ENCODE results near the gene ACO2.

Gene ACO2

DNA sequence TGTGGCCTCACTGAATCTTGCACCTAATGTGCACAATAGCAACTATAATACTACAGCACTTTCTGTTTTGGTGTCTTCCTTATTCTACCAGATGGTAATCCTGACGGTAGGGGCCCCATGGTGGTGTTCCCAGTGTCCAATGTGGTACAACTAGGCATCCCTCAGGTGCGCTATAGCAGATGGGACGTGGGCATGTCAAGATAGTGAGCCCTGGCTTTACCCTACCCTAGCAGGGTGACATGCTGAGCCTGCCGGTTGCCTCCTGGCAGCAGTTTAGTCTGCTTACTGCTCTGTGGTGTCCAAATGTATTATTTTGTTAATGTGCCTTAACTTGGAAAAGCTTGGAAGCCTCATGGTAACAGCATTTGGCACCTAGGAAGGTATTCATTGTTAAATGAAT is 19.2 kb downstream of the ACO2 start:
- DNase-seq (ENCODE audit: low read depth in 2 of 3, low spot score in 2 of 3): no peak

DNA sequence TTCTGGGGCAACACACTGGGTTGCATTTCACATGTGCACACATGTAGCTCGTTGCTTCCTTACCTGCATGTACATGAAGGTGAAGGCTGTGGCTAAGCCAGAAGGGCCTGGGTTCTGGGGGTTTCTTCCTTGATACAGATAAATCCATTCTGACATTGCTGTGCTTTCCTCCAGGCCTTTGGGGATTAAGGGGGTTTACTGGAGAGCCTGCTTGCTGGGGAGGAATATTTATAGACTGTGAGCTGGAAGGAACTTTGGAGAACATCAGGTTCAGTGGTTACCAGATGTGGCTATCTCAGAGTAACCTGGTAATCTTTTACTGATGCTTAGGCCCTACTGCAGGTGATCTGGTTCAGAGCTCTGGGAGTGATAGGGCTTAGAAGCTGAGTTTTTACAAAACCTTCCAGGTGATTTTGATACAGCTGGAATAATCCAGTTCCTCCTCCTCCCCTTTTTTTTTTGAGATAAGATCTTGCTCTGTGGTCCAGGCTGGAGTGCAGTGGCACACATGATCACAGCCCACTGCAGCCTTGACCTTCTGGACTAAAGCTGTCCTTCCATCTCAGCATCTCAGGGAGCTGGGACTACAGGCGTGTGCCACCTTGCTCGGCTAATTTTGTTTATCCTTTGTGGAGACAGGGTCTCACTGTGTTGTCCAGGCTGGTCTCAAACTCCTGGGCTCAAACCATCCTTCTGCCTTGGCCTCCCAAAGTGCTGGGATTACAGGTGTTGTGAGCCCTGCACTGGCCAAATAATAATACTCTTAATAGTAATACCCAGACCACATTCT is 19.9 kb downstream of the ACO2 start:
- no peak for DNase-seq (ENCODE audit: low read depth in 2 of 3, low spot score in 2 of 3)

DNA sequence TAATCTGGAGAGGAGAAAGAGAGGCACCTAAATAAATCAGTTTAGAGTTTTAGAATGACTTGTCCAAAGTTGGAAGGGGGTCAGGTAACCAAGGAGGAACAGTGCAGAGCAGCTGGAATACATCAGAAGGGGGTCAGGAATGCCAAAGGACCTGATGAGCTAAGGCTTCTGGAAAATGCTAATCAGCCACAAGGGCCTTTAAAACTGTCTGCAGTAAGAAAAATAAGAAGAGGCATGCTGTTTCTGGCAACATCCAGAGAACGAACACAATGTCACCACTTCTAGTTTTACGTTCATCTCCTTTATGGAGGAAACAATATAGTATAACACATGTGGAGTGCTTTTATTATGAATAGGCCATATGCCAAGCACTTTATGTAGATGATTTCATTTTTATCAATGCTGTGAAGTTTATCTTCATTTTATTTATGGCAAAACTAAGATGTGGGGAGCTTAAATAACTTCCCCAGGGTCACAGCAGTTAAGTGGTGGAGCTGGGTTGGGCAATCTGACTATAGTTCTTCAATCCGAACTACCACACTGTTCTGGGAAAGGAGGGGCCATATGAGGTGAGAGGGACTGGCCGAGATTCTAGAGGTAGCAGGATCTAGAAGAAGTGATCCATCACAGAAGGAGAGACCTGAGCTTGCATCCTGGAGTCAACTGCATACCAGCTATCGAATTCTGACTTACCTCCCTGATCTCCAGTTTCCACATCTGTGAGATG is 22.6 kb downstream of the ACO2 start:
- no peak for DNase-seq (ENCODE audit: low read depth in 2 of 3, low spot score in 2 of 3)

DNA sequence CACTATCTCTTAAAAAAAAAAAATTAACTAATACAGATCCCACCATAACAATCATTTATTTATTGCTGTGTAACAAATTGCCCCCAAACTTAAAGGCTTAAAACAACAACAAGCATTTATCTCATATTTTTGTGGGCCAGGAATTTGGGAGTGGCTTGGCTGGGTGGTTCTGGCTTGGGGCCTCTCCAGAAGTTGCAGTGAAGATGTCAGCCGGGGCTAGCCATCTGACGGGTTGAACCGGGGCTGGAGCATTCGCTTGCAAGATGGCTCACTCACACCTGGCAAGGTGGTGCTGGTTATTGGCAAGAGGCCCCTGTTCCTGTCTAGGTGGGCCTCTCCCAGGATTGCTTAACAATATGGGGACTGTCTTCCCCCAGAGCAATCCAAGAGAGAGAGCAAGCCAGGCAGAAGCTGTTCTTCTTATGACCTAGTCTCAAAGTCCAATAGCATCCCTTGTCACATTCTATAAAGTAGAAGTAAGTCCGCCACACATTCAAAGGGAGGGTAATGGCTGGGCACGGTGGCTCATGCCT is 29.5 kb downstream of the ACO2 start:
- no peak for DNase-seq (ENCODE audit: low read depth in 2 of 3, low spot score in 2 of 3)

- DNase-seq (ENCODE audit: low read depth in 2 of 3, low spot score in 2 of 3): no peak
Observed at GRCh38 chr22:41499624-41500280, 30.8 kb downstream of the ACO2 start.

DNA sequence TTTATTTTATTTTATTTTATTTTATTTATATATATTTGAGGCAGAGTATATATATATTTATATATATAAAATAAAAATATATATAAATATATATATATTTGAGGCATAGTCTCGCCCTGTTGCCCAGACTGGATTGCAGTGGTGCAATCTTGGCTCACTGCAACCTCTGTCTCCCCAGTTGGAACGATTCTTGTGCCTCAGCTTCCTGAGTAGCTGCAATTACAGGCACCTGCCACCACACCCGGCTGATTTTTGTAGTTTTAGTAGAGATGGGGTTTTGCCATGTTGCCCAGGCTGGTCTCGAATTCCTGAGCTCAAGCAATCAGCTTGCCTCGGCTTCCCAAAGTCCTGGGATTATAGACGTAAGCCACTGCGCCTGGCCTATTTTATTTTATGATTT is 31.4 kb downstream of the ACO2 start:
- DNase-seq (ENCODE audit: low read depth in 2 of 3, low spot score in 2 of 3): no peak

- DNase-seq (ENCODE audit: low read depth in 2 of 3, low spot score in 2 of 3): no peak
Observed at GRCh38 chr22:41501209-41501608, 32.3 kb downstream of the ACO2 start.

DNA sequence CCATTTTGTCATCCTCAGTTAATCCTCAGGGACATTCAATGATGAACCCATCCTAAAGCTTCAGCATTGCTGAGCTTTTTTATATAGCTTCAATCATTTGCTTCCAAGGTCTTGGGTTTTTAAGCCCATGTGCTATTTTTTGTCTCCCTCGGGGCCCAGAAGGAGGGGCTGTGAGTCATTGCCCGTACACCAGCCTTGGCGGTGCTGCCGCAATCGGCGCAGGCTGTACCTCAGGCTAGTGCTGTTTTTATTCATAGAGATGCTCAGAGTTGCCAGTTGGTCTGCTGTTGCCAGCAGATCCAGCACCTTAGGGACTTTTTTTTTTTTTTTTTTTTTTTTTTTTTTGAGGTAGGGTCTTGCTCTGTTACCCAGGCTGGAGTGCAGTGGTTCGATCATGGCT is 35.5 kb downstream of the ACO2 start:
- DNase-seq (ENCODE audit: low read depth in 2 of 3, low spot score in 2 of 3): no peak

GRCh38 chr22:41504816-41505215 is 35.9 kb downstream of the ACO2 start:
- DNase-seq (ENCODE audit: low read depth in 2 of 3, low spot score in 2 of 3): no peak

GRCh38 chr22:41505511-41506220 is 36.7 kb downstream of the ACO2 start:
- DNase-seq (ENCODE audit: low read depth in 2 of 3, low spot score in 2 of 3): no peak

- no peak for DNase-seq (ENCODE audit: low read depth in 2 of 3, low spot score in 2 of 3)
Observed at GRCh38 chr22:41507330-41508063, 38.6 kb downstream of the ACO2 start.

DNA sequence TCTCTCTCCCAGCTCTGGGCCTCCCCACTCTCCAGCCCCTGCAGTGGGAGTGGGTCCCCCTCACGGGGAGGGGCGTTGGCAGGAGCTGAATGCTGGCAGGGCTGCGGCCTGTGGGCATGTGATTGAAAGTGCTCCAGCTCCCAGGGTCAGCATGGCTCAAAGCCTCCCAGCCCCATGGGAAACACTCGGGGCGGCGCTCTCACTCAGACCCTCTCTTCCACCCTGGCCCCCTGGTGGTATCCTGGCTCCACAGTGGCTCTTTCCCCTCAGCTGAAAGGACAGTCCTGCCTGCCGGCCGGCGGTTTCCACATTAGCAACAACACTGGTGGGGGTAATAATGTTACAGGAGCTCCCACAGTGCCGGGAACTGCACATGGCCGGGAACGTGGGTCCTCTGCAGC is 39.9 kb downstream of the ACO2 start:
- DNase-seq (ENCODE audit: low read depth in 2 of 3, low spot score in 2 of 3): no peak

- no peak for DNase-seq (ENCODE audit: low read depth in 2 of 3, low spot score in 2 of 3)
Observed at GRCh38 chr22:41511521-41511968, 42.6 kb downstream of the ACO2 start.

- no peak for DNase-seq (ENCODE audit: low read depth in 2 of 3, low spot score in 2 of 3)
Observed at GRCh38 chr22:41512421-41513194, 43.7 kb downstream of the ACO2 start.

- no peak for DNase-seq (ENCODE audit: low read depth in 2 of 3, low spot score in 2 of 3)
Observed at GRCh38 chr22:41513391-41513790, 44.5 kb downstream of the ACO2 start.

DNA sequence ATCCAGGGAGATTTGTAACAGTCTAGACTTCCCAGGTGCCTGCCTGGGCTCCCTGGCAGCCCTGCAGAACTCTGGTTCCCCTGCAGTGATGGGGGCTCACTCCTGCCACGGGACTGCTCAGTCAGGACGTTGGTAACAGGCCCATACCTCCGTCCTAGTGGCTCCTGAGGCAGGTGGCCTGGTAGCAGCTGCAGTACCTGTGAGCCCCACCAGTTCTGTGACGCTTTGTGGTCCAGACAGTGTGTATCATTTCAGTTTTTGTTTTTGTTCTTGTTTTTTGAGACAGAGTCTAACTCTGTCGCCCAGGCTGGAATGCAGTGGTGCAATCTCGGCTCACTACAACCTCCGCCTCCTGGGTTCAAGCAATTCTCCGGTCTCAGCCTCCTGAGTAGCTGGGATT is 47.5 kb downstream of the ACO2 start:
- DNase-seq (ENCODE audit: low read depth in 2 of 3, low spot score in 2 of 3): no peak

GRCh38 chr22:41517172-41518047 is 48.5 kb downstream of the ACO2 start:
- no peak for DNase-seq (ENCODE audit: low read depth in 2 of 3, low spot score in 2 of 3)

DNA sequence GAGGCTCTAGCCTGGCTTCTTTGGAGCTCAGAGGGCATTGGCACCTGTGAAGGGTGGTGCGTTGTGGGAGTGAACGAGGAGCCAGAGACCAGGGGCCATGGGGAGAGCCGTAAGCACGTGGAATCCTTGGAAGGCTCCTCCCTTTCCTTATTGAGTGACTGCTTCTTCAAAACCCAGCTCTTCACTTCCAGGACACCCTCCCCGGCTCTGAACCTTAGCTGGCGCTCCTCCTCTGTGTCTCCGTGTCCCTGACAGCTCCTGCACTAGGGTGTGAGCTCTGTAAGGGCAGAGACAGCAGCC is 49.1 kb downstream of the ACO2 start:
- DNase-seq (ENCODE audit: low read depth in 2 of 3, low spot score in 2 of 3): no peak

DNA sequence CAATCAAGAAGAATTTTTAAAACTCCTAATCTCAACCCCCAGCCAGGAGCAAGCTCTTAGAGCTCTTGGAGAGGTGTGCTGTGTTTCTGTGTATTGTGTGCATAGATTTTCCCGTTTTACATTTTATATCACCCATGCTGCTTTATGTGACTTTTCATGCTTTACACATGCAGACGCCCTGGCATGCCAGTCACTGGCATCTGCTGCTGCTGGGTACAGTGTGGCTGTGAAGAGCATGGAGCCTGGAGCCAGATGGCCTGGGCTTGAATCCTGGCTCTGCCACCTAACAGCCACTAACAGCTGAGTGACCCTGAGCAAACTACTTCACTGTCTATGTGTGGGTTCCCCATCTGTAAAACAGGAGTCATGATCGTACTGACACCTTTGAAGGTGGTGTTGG is 52.2 kb downstream of the ACO2 start:
- no peak for DNase-seq (ENCODE audit: low read depth in 2 of 3, low spot score in 2 of 3)

Data from activated CD8-positive, alpha-beta memory T cell treated with anti-CD3 and anti-CD28 coated beads for 48 hours (primary cell).